Ovary (tissue), 3 donors: ENCODE data around the gene RTN3.

Source experiments
- EP300 ChIP-seq: sonication (generic); formaldehyde crosslinking; IDR thresholded peaks from one replicate; pipeline ENCODE4 v1.6.1; 2017; ENCODE audit warnings: antibody characterized with exemption
- POLR2A ChIP-seq: fragments of 450-650 bp; IDR thresholded peaks from one replicate; pipeline ENCODE4 v1.6.1; 2017; ENCODE audit warnings: antibody characterized with exemption, mild to moderate bottlenecking, moderate library complexity
- TF ChIP-seq, protein P1 (sequence below), 3 donors: fragments of 450-650 bp in 2 of 3; fragments of 200-600 bp in 1 of 3; IDR thresholded peaks; one replicate each; pipeline versions ENCODE4 v1.5.1 to v1.8.0; 2016 to 2022; ENCODE audit warnings: antibody characterized with exemption in 3 of 3, mild to moderate bottlenecking in 1 of 3
- donor health status: DM: no; HTN: no; CAD: no.

DNA sequence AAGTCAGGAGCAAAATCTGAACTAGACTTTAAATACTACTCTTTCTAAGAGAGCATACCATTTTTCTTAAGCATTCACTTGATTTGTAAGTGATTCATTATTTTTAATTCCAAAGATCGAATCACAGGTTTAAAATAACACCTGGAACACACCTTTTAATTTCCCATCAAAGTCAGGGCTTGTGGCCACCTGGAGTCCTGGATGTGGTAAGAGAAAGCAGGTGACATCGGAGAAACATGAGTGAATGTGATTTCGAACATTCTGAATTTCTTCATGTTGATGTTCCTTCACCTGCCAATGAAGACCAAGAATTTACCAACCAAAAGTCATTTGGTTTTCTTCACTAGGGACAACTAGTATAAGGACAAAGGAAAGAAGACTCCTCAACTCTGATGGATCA lies 38.1 kb upstream of the RTN3 start:
- no peak for TF ChIP-seq POLR2A
- TF ChIP-seq, protein P1, sequence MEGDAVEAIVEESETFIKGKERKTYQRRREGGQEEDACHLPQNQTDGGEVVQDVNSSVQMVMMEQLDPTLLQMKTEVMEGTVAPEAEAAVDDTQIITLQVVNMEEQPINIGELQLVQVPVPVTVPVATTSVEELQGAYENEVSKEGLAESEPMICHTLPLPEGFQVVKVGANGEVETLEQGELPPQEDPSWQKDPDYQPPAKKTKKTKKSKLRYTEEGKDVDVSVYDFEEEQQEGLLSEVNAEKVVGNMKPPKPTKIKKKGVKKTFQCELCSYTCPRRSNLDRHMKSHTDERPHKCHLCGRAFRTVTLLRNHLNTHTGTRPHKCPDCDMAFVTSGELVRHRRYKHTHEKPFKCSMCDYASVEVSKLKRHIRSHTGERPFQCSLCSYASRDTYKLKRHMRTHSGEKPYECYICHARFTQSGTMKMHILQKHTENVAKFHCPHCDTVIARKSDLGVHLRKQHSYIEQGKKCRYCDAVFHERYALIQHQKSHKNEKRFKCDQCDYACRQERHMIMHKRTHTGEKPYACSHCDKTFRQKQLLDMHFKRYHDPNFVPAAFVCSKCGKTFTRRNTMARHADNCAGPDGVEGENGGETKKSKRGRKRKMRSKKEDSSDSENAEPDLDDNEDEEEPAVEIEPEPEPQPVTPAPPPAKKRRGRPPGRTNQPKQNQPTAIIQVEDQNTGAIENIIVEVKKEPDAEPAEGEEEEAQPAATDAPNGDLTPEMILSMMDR (IDR thresholded peaks at IDR 0.05), result no peak
- no peak for TF ChIP-seq EP300
